BLaER1 treated with 17β-estradiol and CSF1 and Interleukin-3, amounts not matched to agents 10 nM and 100 nM (cell line): ENCODE results near the gene INPP5F.

Experiments
- H3K27ac ChIP-seq, 11 experiments: shearing (Covaris generic); formaldehyde crosslinking; 2 replicates each; pipeline ENCODE4 v1.8.1; 2022
- H3K27me3 ChIP-seq, 11 experiments: shearing (Covaris generic); formaldehyde crosslinking; 2 replicates each; pipeline ENCODE4 v1.8.1; 2022
- H3K36me3 ChIP-seq, 11 experiments: shearing (Covaris generic); formaldehyde crosslinking; 2 replicates each; pipeline ENCODE4 v1.8.1; 2022
- H3K4me1 ChIP-seq, 10 experiments: shearing (Covaris generic); formaldehyde crosslinking; 2 replicates each; pipeline ENCODE4 v1.8.1; 2022
- H3K4me2 ChIP-seq, 11 experiments: shearing (Covaris generic); formaldehyde crosslinking; 2 replicates each; pipeline ENCODE4 v1.8.1; 2022
- H3K4me3 ChIP-seq, 10 experiments: shearing (Covaris generic); formaldehyde crosslinking; 2 replicates each; pipeline ENCODE4 v1.8.1; 2022
- H3K9ac ChIP-seq, 11 experiments: shearing (Covaris generic); formaldehyde crosslinking; 2 replicates each; pipeline ENCODE4 v1.8.1; 2022
- H3K9me3 ChIP-seq, 11 experiments: shearing (Covaris generic); formaldehyde crosslinking; replicated peaks in 1 of 11; 2 replicates each; pipeline ENCODE4 v1.8.1; 2022
- H4K20me1 ChIP-seq, 11 experiments: shearing (Covaris generic); formaldehyde crosslinking; 2 replicates each; pipeline ENCODE4 v1.8.1; 2022
- Cebpa-rat ChIP-seq, 11 experiments: shearing (Covaris generic); IDR thresholded peaks; 2 replicates each; pipeline ENCODE4 v1.8.1; 2022

Gene INPP5F

GRCh38 chr10:119817991-119818888 lies 92.4 kb downstream of the INPP5F start:
- no peaks in the 10 kb centered on the region for H4K20me1 ChIP-seq
- no peak overlapping the region for H3K4me3 ChIP-seq
- peaks cover 0 to 16% (median 7%) of the 10 kb centered on the region in 11 experiments; a peak in 8 of 22 replicates for H3K9me3 ChIP-seq
- no peak for TF ChIP-seq Cebpa-rat (IDR thresholded peaks at IDR 0.05)
- H3K36me3 ChIP-seq: peaks cover 39 to 71% (median 61%) of the 10 kb centered on the region in 11 experiments
- no peak overlapping the region for H3K27ac ChIP-seq
- no peak overlapping the region for H3K9ac ChIP-seq
- H3K4me2 ChIP-seq: no peak overlapping the region
- H3K4me1 ChIP-seq: peaks cover 10 to 31% (median 11%) of the 10 kb centered on the region in 10 experiments; a peak in 18 of 20 replicates
- no peaks in the 10 kb centered on the region for H3K27me3 ChIP-seq

DNA sequence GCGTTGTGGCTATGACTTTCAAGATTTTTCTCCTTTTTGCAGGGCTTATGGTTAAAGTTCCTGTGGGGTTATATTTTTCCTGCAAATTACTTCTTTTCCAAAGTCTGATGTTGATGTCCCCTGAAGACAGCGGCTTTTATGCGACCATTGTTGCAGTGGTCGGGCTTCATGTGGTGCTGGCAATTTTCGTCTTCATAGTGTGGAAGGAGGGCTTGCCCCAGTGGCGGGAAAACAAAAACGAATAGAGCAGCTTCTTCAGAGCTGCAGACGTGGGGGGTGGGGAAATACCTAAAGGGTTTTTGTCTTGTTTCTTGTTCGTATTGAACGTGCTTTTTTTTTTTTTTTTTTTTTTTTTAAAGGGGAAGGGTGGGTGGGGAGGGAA lies 93.0 kb downstream of the INPP5F start:
- no peak for TF ChIP-seq Cebpa-rat (IDR thresholded peaks at IDR 0.05)
- H3K27ac ChIP-seq: no peak overlapping the region
- H3K4me2 ChIP-seq: no peak overlapping the region

GRCh38 chr10:119821182-119821581 lies 95.3 kb downstream of the INPP5F start:
- Histone ChIP-seq H3K9ac (no peak overlapping the region), H4K20me1 (0 out of 22 replicates have a peak, but pooled peaks cover 0 to 5% (median 0%) of the 10 kb centered on the region in 11 experiments), H3K36me3 (peaks cover 35 to 72% (median 52%) of the 10 kb centered on the region in 11 experiments), H3K27ac (no peak overlapping the region), H3K9me3 (peaks cover 0 to 11% (median 7%) of the 10 kb centered on the region in 11 experiments; a peak in 8 of 22 replicates), H3K27me3 (no peaks in the 10 kb centered on the region), H3K4me2 (no peak overlapping the region), H3K4me1 (peaks cover 0 to 9% (median 0%) of the 10 kb centered on the region in 10 experiments; a peak in 2 of 20 replicates), H3K4me3 (no peak overlapping the region)
- no peak for TF ChIP-seq Cebpa-rat (IDR thresholded peaks at IDR 0.05)

More for the DNA sequence above, 93.0 kb downstream of the INPP5F start:
- no peaks in the 10 kb centered on the region for H3K27me3 ChIP-seq
- H3K4me3 ChIP-seq: no peak overlapping the region
- peaks cover 39 to 71% (median 61%) of the 10 kb centered on the region in 11 experiments for H3K36me3 ChIP-seq
- H3K9ac ChIP-seq: no peak overlapping the region
- peaks cover 0 to 16% (median 7%) of the 10 kb centered on the region in 11 experiments; a peak in 8 of 22 replicates for H3K9me3 ChIP-seq
- H4K20me1 ChIP-seq: no peaks in the 10 kb centered on the region
- peaks cover 9 to 25% (median 11%) of the 10 kb centered on the region in 10 experiments; a peak in 18 of 20 replicates for H3K4me1 ChIP-seq

GRCh38 chr10:119824299-119824698 lies 98.4 kb downstream of the INPP5F start:
- no peaks in the 10 kb centered on the region for H3K27me3 ChIP-seq
- no peak overlapping the region for H3K9ac ChIP-seq
- no peaks in the 10 kb centered on the region for H3K4me1 ChIP-seq
- no peak overlapping the region for H3K27ac ChIP-seq
- no peak overlapping the region for H3K4me2 ChIP-seq
- TF ChIP-seq Cebpa-rat (IDR thresholded peaks at IDR 0.05): no peak
- H3K36me3 ChIP-seq: peaks cover 42 to 76% (median 61%) of the 10 kb centered on the region in 11 experiments
- H3K4me3 ChIP-seq: no peak overlapping the region
- H4K20me1 ChIP-seq: peaks cover 0 to 14% (median 7%) of the 10 kb centered on the region in 11 experiments; a peak in 7 of 22 replicates
- no peaks in the 10 kb centered on the region for H3K9me3 ChIP-seq

GRCh38 chr10:119826771-119827170 lies 100.9 kb downstream of the INPP5F start:
- Histone ChIP-seq H3K36me3 (peaks cover 67 to 100% (median 86%) of the 10 kb centered on the region in 11 experiments), H3K4me1 (no peaks in the 10 kb centered on the region), H3K9ac (no peak overlapping the region), H3K9me3 (no peaks in the 10 kb centered on the region), H3K27ac (no peak overlapping the region), H4K20me1 (peaks cover 0 to 22% (median 10%) of the 10 kb centered on the region in 11 experiments; a peak in 15 of 22 replicates), H3K4me2 (no peak overlapping the region), H3K4me3 (no peak overlapping the region), H3K27me3 (no peaks in the 10 kb centered on the region)
- no peak for TF ChIP-seq Cebpa-rat (IDR thresholded peaks at IDR 0.05)

DNA sequence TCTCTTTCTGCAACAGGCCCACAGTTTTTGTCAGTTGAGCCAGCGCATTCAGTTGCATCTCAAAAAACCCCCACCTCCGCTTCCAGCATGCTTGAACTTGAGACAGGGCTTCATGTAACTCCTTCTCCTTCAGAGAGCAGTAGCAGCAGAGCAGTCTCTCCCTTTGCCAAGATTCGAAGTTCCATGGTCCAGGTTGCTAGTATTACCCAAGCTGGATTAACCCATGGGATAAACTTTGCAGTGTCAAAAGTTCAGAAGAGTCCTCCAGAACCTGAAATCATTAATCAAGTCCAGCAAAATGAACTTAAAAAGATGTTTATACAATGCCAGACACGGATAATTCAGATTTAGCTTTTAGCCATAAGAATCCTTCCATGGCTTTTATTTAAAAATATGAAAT lies 101.6 kb downstream of the INPP5F start:
- no peak overlapping the region for H3K9ac ChIP-seq
- no peak overlapping the region for H3K27ac ChIP-seq
- no peaks in the 10 kb centered on the region for H3K9me3 ChIP-seq
- H3K27me3 ChIP-seq: no peaks in the 10 kb centered on the region
- peaks cover 73 to 100% (median 91%) of the 10 kb centered on the region in 11 experiments for H3K36me3 ChIP-seq
- no peak overlapping the region for H3K4me3 ChIP-seq
- H3K4me1 ChIP-seq: peaks cover 0 to under 1% (median 0%) of the 10 kb centered on the region in 10 experiments; a peak in 2 of 20 replicates
- H4K20me1 ChIP-seq: peaks cover 0 to 28% (median 17%) of the 10 kb centered on the region in 11 experiments; a peak in 19 of 22 replicates
- TF ChIP-seq Cebpa-rat (IDR thresholded peaks at IDR 0.05): no peak
- no peak overlapping the region for H3K4me2 ChIP-seq

DNA sequence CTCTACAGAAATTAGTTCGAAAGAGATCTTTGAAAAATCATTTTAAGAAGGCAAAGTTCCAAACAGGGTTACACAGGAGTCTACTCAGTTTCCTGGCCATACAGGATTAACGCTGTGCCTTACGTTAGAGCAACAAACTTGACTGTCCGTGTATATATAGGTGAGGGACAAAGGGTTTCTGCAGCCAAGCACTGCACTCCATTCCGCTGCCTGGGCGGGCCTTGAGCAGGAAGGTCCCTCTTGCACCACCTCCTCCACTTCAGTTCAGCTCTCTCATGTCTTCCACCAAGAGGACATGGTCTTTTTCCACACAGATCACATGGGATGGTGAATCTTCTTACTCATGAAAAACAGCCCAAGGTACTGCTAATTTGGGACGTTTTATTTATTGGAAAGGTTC lies 103.6 kb downstream of the INPP5F start:
- peaks cover 83 to 100% (median 97%) of the 10 kb centered on the region in 11 experiments for H3K36me3 ChIP-seq
- no peaks in the 10 kb centered on the region for H3K9me3 ChIP-seq
- peaks cover 0 to 20% (median 7%) of the 10 kb centered on the region in 10 experiments; a peak in 9 of 20 replicates for H3K4me1 ChIP-seq
- H3K4me2 ChIP-seq: no peak overlapping the region
- no peak overlapping the region for H3K4me3 ChIP-seq
- H4K20me1 ChIP-seq: peaks cover 0 to 48% (median 31%) of the 10 kb centered on the region in 11 experiments; a peak in 19 of 22 replicates
- no peaks in the 10 kb centered on the region for H3K27me3 ChIP-seq
- no peak overlapping the region for H3K27ac ChIP-seq
- TF ChIP-seq Cebpa-rat (IDR thresholded peaks at IDR 0.05): no peak
- no peak overlapping the region for H3K9ac ChIP-seq

DNA sequence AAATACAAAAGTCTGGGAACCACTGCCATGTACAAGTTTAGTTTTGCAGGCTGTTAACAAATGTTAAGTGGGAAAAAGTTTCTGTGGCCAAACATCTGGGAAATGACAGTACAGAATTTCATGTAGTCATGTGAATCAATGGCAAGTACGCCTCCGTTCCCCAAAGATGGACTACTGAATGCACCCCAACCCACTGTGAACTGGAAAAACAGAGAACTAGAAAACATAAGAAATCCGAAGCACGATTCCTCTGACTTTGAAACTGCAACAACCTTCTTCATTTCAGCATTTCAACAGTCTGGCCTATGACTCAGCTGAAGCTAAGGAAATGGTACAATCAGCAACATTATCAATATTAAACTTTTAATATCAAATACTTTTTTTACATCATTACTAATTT lies 105.0 kb downstream of the INPP5F start:
- Histone ChIP-seq H3K9ac (no peak overlapping the region), H3K4me2 (no peak overlapping the region), H4K20me1 (peaks cover 0 to 61% (median 43%) of the 10 kb centered on the region in 11 experiments; a peak in 19 of 22 replicates), H3K4me3 (no peak overlapping the region), H3K9me3 (no peaks in the 10 kb centered on the region), H3K27ac (no peak overlapping the region), H3K4me1 (peaks cover 0 to 22% (median 9%) of the 10 kb centered on the region in 10 experiments; a peak in 9 of 20 replicates), H3K27me3 (no peaks in the 10 kb centered on the region), H3K36me3 (peaks cover 93 to 100% (median 100%) of the 10 kb centered on the region in 11 experiments)
- TF ChIP-seq Cebpa-rat (IDR thresholded peaks at IDR 0.05): no peak

DNA sequence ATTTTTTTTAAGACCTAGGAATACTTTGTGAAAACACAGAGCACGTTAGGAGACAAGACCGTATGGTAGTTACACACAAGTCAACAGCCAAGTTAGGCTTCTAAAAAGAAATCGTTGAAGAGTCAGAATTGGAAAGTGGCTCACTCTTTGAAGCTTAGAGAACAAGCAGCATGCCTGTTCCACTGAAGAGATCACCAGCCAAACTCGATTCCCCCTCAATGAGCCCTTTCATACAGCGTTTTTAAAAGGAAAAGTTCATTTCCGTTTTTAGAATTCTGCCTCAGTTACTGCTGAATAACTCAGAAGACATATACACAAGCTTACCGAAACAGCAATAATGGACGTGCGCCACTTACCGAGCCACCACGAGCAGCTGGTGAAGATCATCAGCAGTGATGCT lies 105.8 kb downstream of the INPP5F start:
- Histone ChIP-seq H3K9ac (no peak overlapping the region), H3K27ac (no peak overlapping the region), H3K9me3 (no peaks in the 10 kb centered on the region), H3K27me3 (no peaks in the 10 kb centered on the region), H3K36me3 (peaks cover 99 to 100% (median 100%) of the 10 kb centered on the region in 11 experiments), H4K20me1 (peaks cover 0 to 69% (median 51%) of the 10 kb centered on the region in 11 experiments; a peak in 19 of 22 replicates), H3K4me2 (no peak overlapping the region), H3K4me3 (no peak overlapping the region), H3K4me1 (peaks cover 0 to 22% (median 9%) of the 10 kb centered on the region in 10 experiments; a peak in 9 of 20 replicates)
- no peak for TF ChIP-seq Cebpa-rat (IDR thresholded peaks at IDR 0.05)
